Dendritic cell treated with granulocyte-macrophage colony-stimulating factor and Interleukin-4, amounts not matched to agents 40 ng/mL and 50 ng/mL, for 4 days (primary cell): ENCODE results near the gene SSC4D.
A peak's percentile ranks its signal among the peaks of the same experiment; 100 is the strongest.
"Not testable (repeated sequence)": the region's sequence is repeated elsewhere in the genome, so short reads cannot be mapped to it uniquely, and the experiment has no call there.

Source experiments
- H3K27ac Mint-ChIP-seq: one replicate; pipeline ENCODE4 v1.8.0; 2022; ENCODE audit warnings: mild to moderate bottlenecking, mixed read lengths
- H3K27me3 Mint-ChIP-seq: one replicate; pipeline ENCODE4 v1.8.0; 2022; ENCODE audit warnings: mild to moderate bottlenecking, mixed read lengths
- H3K36me3 Mint-ChIP-seq: one replicate; pipeline ENCODE4 v1.8.0; 2022; ENCODE audit warnings: low read depth, mixed read lengths
- H3K4me1 Mint-ChIP-seq: one replicate; pipeline ENCODE4 v1.8.0; 2022; ENCODE audit warnings: low read depth, mixed read lengths
- H3K4me3 Mint-ChIP-seq: one replicate; pipeline ENCODE4 v1.8.0; 2022; ENCODE audit warnings: mild to moderate bottlenecking, moderate library complexity, mixed read lengths
- H3K9me3 Mint-ChIP-seq: one replicate; pipeline ENCODE4 v1.8.0; 2022; ENCODE audit warnings: mixed read lengths
- intact Hi-C: fragments of 100-400 bp; cut with micrococcal nuclease; formaldehyde crosslinking; loops from one replicate; pipeline ENCODE4 v1.15.0; 2022

SSC4D gene

GRCh38 chr7:76403780-76404494 lies 5.6 kb downstream of the SSC4D start:
- intact Hi-C loops = loop anchor here (2.0 kb wide), 1 partner anchor 45 kb away; the partner anchor contains the start of gene YWHAG
- Mint-ChIP-seq H3K4me3 (peak overlapping the region; percentile 63), H3K27me3 (no peaks in the 10 kb centered on the region), H3K9me3 (no peaks in the 10 kb centered on the region), H3K4me1 (peaks cover 56% of the 10 kb centered on the region), H3K27ac (peak overlapping the region; percentile 87), H3K36me3 (no peaks in the 10 kb centered on the region)

GRCh38 chr7:76403097-76403496 lies 6.4 kb downstream of the SSC4D start:
- H3K4me1 Mint-ChIP-seq = peaks cover 65% of the 10 kb centered on the region
- not testable (repeated sequence) for H3K4me3 Mint-ChIP-seq, H3K9me3 Mint-ChIP-seq, H3K36me3 Mint-ChIP-seq, H3K27me3 Mint-ChIP-seq
- peak overlapping the region; percentile 87 for H3K27ac Mint-ChIP-seq
- intact Hi-C loops = loop anchor here (2.0 kb wide), 1 partner anchor 44 kb away; the partner anchor contains the start of gene YWHAG

GRCh38 chr7:76400248-76400647 lies 9.2 kb downstream of the SSC4D start:
- H3K27me3 Mint-ChIP-seq = no peaks in the 10 kb centered on the region
- no peak overlapping the region for H3K27ac Mint-ChIP-seq
- peaks cover 73% of the 10 kb centered on the region for H3K4me1 Mint-ChIP-seq
- no peak overlapping the region for H3K4me3 Mint-ChIP-seq
- no peaks in the 10 kb centered on the region for H3K9me3 Mint-ChIP-seq
- no peaks in the 10 kb centered on the region for H3K36me3 Mint-ChIP-seq
- intact Hi-C loops = no loop called here

- peak overlapping the region; percentile 80 for H3K27ac Mint-ChIP-seq
- H3K9me3 Mint-ChIP-seq = no peaks in the 10 kb centered on the region
- H3K36me3 Mint-ChIP-seq = no peaks in the 10 kb centered on the region
- H3K4me1 Mint-ChIP-seq = peaks cover 74% of the 10 kb centered on the region
- peak overlapping the region; percentile 77 for H3K4me3 Mint-ChIP-seq
- H3K27me3 Mint-ChIP-seq = no peaks in the 10 kb centered on the region
- intact Hi-C loops = no loop called here
These were observed 11.9 kb downstream of the SSC4D start for GRCh38 chr7:76397409-76398183.

- Mint-ChIP-seq H3K27ac (peak overlapping the region; percentile 80), H3K4me1 (peaks cover 71% of the 10 kb centered on the region), H3K9me3 (no peaks in the 10 kb centered on the region), H3K27me3 (no peaks in the 10 kb centered on the region), H3K4me3 (peak overlapping the region; percentile 77), H3K36me3 (no peaks in the 10 kb centered on the region)
- intact Hi-C loops = no loop called here
These were observed 12.6 kb downstream of the SSC4D start for GRCh38 chr7:76396864-76397263.

GRCh38 chr7:76395965-76396726 lies 13.4 kb downstream of the SSC4D start:
- intact Hi-C loops = no loop called here
- Mint-ChIP-seq H3K27ac (no peak overlapping the region), H3K9me3 (no peaks in the 10 kb centered on the region), H3K27me3 (no peaks in the 10 kb centered on the region), H3K4me3 (no peak overlapping the region), H3K36me3 (no peaks in the 10 kb centered on the region), H3K4me1 (peaks cover 71% of the 10 kb centered on the region)

- peak overlapping the region; percentile 30 for H3K27ac Mint-ChIP-seq
- H3K36me3 Mint-ChIP-seq, intact Hi-C loops: not testable (repeated sequence)
These were observed 13.9 kb downstream of the SSC4D start for GRCh38 chr7:76395605-76395964.

GRCh38 chr7:76394957-76395356 lies 14.5 kb downstream of the SSC4D start:
- Mint-ChIP-seq H3K4me3 (no peak overlapping the region), H3K36me3 (no peaks in the 10 kb centered on the region), H3K4me1 (peaks cover 59% of the 10 kb centered on the region), H3K9me3 (no peaks in the 10 kb centered on the region), H3K27ac (peak overlapping the region; percentile 30), H3K27me3 (no peaks in the 10 kb centered on the region)
- intact Hi-C loops = no loop called here

More at GRCh38 chr7:76395605-76395964, 13.9 kb downstream of the SSC4D start:
- H3K9me3 Mint-ChIP-seq, H3K4me3 Mint-ChIP-seq, H3K27me3 Mint-ChIP-seq: not testable (repeated sequence)
- peaks cover 65% of the 10 kb centered on the region for H3K4me1 Mint-ChIP-seq

- Mint-ChIP-seq H3K27ac (peak overlapping the region; percentile 90), H3K27me3 (no peaks in the 10 kb centered on the region), H3K36me3 (no peaks in the 10 kb centered on the region), H3K4me1 (peaks cover 63% of the 10 kb centered on the region), H3K4me3 (peak overlapping the region; percentile 80), H3K9me3 (no peaks in the 10 kb centered on the region)
- intact Hi-C loops = loop anchor here (1.0 kb wide), 1 partner anchor 34 kb away; no protein-coding TSS in a partner anchor
These were observed 16.1 kb downstream of the SSC4D start for GRCh38 chr7:76393116-76394031.

- Mint-ChIP-seq H3K36me3 (no peaks in the 10 kb centered on the region), H3K4me3 (peak overlapping the region; percentile 80), H3K9me3 (no peaks in the 10 kb centered on the region), H3K4me1 (peaks cover 55% of the 10 kb centered on the region), H3K27ac (peak overlapping the region; percentile 90), H3K27me3 (no peaks in the 10 kb centered on the region)
- intact Hi-C loops = loop anchor here (1.0 kb wide), 1 partner anchor 33 kb away; no protein-coding TSS in a partner anchor
These were observed 16.9 kb downstream of the SSC4D start for GRCh38 chr7:76392531-76393115.

GRCh38 chr7:76390092-76390491 lies 19.4 kb downstream of the SSC4D start:
- H3K9me3 Mint-ChIP-seq = no peaks in the 10 kb centered on the region
- intact Hi-C loops = no loop called here
- peak overlapping the region; percentile 90 for H3K27ac Mint-ChIP-seq
- no peaks in the 10 kb centered on the region for H3K36me3 Mint-ChIP-seq
- no peak overlapping the region for H3K4me3 Mint-ChIP-seq
- H3K4me1 Mint-ChIP-seq = peaks cover 42% of the 10 kb centered on the region
- no peaks in the 10 kb centered on the region for H3K27me3 Mint-ChIP-seq

GRCh38 chr7:76387789-76388188 lies 21.7 kb downstream of the SSC4D start:
- H3K4me3 Mint-ChIP-seq, intact Hi-C loops, H3K27me3 Mint-ChIP-seq, H3K27ac Mint-ChIP-seq, H3K9me3 Mint-ChIP-seq, H3K36me3 Mint-ChIP-seq: not testable (repeated sequence)
- H3K4me1 Mint-ChIP-seq = peaks cover 31% of the 10 kb centered on the region
